GM10248 (cell line): ENCODE data around the gene FMN2.

Source experiments
- CTCF ChIA-PET: fragments of 300-600 bp; sonication (Branson Sonifier 250); formaldehyde crosslinking; extraction: SDS; loops from one replicate; lab custom pipeline; 2021; ENCODE audit warnings: antibody characterized with exemption; lab: Yijun Ruan, JAX
- POLR2A ChIA-PET: fragments of 350-650 bp; sonication (Branson Sonifier 250); formaldehyde crosslinking; extraction: SDS; loops from one replicate; lab custom pipeline; 2020; ENCODE audit warnings: antibody characterized with exemption; lab: Yijun Ruan, JAX
- DNase-seq: peaks from one replicate; pipeline ENCODE4 v3.0.0; 2012; ENCODE audit errors: extremely low spot score
- TF ChIP-seq, protein P1 (sequence below): IDR thresholded peaks from 2 replicates; pipeline ENCODE4 v1.5.1; 2012; ENCODE audit warnings: mild to moderate bottlenecking, low read depth; ENCODE audit errors: extremely low read depth, missing control alignments, control extremely low read depth

FMN2 gene

DNA sequence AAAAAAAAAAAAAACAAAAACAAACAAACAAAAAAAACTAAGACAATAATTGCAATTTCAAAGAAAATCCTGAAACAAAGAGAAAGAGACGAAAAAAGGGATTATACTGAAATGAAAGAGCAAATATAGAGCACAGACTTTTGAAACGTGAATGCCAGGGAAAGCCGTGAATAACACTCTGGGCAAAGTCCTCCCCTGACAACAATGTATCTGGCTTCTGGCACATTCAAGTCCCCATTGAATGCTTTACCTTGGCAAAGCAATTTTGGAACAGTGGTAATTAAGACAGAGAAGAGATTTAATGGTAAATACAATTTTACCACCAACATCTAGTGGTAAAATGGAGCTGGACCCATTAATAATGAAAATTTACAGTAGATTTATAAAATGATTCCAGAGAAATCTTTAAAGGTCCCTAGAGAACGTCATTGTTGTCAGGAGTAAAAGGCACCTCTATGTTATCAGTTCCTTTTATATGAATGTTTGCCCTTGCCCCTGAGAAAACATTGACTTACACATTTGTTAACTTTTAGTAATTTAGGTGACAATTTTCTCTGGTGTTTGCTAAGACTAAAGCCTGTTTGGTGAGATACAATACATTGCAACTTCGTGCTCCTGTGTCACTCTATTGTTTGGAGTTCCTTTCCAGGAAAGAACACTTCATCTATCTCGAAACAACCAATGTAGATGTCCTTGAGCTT is 430.6 kb downstream of the FMN2 start:
- no peak for DNase-seq
- TF ChIP-seq, protein P1, sequence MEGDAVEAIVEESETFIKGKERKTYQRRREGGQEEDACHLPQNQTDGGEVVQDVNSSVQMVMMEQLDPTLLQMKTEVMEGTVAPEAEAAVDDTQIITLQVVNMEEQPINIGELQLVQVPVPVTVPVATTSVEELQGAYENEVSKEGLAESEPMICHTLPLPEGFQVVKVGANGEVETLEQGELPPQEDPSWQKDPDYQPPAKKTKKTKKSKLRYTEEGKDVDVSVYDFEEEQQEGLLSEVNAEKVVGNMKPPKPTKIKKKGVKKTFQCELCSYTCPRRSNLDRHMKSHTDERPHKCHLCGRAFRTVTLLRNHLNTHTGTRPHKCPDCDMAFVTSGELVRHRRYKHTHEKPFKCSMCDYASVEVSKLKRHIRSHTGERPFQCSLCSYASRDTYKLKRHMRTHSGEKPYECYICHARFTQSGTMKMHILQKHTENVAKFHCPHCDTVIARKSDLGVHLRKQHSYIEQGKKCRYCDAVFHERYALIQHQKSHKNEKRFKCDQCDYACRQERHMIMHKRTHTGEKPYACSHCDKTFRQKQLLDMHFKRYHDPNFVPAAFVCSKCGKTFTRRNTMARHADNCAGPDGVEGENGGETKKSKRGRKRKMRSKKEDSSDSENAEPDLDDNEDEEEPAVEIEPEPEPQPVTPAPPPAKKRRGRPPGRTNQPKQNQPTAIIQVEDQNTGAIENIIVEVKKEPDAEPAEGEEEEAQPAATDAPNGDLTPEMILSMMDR: no peak
- ChIA-PET CTCF (no interaction called here), POLR2A (no interaction called here)

DNA sequence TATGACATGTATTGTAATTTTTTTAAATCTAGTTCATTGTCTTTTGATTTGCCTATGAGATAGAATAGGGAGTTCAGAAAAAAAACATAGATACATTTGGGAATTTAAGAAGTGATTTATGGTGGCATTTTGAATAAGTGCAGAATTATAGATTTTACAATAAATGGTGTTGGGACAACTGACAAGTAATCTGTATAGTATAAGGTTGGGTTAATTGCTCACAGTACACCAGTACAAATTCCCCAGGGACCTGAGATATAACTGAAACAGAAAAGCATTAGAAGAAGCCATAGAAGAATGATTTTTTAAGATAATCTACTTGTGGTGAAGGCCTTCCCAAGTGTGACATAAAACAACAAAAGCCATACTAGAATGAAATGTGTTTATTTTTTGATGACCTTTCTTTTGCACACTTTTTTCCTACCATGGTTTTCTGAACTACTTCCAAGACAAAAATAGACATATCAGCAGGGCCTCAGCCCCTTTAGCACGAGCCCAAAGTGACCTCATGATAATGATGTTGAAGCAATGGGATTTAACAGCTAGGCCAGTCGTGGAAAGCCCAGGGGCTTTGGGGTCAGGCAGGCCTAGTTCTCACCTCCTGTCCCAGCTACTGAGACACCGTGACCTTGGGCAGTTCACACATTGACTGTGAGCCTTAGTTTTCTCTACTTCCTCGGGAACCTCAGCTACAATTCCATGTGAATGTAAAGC is 432.8 kb downstream of the FMN2 start:
- TF ChIP-seq, protein P1: no peak
- POLR2A ChIA-PET: no interaction called here
- no peak for DNase-seq
- CTCF ChIA-PET: no interaction called here
